NCI-H1436 (cell line): ENCODE results near the gene TEX53.

ENCODE experiments used
- DNase-seq: peaks from one replicate; lab custom pipeline; 2025; lab: John Stamatoyannopoulos, UW

The TEX53 gene

DNA sequence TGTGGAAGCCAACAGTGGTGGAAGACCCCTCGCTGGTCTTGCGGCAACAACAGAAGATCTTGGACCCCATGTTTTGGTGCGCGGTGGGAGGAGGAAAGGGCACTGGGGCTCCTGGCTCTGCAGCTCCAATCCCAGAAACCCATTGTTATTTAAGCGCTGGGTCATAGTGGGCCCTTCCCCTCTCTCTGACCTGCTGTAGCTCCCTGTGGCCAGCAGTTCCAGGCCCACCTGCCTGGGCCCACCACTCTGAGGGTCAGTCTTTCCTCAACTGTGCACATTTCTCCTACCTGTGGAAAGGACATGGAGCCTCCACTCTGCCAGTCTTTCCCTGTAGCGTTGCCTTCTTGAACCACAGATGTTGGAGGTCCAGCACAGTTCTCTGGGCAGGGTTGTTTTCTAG is at the start of gene TEX53:
TSS of gene TEX53 (minus strand) at position 101 of the 400 bp plus-strand sequence. CDS start at position 70, 31 bp downstream.
- no peak for DNase-seq

DNA sequence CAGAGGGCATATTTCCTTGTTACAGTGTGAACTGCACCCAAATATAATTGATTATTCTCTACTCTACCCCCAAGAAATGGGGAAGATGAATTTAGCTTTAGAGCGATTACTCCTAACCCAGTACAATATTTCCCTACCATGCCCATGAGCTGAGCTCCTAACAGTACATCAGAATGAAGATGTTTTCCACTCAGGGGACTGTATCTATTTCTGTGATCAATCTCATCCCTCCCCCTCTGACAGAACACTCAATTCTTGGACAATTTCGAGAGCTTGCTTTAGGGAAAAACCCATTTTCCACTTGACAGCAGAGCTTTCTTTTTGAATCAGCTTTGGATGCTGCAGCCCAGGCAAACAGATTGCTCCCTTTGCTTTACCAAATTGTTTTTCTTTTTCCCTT is 49.1 kb upstream of the TEX53 start:
- no peak for DNase-seq

DNA sequence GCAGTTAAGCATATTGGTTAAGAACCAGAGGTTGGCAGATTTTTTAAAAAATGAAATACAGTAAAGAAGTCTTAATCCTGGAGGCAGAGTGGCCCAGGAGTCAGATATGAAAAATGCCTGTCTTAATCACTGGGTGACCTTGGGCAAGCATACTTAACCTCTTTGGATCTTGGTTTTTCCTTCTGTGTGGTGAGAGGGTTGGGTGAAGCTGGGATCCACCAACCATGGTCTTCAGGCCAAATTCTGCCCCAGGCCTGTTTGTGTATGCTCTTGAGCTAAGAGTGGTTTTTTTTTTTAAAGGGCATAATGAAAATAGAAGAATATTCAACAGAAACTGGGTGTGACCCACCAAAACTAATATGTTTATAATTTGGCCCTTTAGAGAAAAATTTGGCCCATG is 44.4 kb upstream of the TEX53 start:
- no peak for DNase-seq

DNA sequence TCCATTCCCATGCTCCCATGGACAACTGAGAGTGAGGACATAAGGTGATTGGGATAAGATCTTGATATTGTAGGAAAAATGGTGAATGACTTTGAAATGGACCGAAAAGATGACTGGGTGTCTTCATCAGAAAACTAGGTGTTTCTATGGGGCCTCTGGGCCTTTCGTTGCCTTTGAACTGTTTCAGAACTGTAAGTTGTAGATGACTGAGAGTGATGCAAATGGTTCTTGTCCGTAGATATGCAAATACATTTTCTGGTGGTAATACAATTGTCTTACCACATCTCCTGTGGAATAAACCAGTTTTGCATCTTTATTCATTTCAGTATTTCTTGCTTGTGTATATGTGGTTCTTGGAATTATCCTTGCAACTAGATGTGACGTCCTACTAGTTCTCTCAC is 40.3 kb upstream of the TEX53 start:
- no peak for DNase-seq

DNA sequence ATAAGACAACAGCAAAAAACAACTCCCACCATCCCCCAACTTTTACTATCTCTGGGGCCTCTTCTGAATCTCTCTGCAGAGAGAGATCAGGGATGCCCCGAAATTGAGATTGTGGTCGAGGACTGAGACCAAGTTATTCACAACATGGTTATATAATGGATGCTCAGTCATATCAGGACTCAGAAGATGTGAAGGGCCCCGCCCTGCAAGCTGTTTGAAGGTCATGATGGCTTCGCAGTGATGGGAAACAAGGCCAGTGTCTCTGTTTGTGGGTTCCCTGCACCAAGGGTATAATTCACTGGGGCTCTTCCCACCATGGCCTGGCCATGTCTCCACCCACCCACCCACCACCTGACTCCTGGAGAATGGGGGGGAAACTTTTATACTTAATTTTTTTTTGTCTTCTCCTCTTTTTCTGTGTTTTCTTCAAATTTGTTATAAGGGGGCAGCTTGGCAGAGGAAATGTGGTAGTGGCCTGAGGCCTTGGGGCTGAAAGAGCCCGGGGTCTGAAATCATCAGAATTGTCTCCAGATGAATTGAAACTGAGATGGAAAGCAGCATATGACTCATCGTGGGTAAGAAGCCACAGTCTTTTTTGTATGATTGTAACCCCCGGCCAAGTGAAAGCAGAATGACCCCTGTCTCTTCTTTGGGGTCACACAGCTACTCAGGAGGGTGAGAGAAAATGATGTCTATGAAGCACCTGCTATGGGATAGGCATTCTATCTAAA is 39.4 kb upstream of the TEX53 start:
- no peak for DNase-seq

DNA sequence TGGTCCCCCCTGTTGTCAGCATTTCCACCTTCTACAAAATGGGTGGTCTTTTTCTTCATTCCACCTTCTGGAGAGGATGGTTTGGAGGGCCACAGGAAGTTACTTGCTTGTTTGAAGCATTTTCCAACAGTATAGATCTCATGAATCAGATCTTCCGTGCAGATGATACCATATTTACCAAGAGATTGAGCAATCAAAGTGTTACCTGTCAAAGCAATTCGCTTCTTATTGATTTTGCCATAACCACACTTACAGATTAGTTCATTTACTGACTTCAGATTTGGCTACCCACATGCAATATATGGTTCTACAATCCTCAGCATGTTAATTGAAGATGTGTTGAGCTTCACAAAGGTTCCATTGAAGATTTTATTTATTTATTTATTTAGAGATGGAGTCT is 38.3 kb upstream of the TEX53 start:
- no peak for DNase-seq

DNA sequence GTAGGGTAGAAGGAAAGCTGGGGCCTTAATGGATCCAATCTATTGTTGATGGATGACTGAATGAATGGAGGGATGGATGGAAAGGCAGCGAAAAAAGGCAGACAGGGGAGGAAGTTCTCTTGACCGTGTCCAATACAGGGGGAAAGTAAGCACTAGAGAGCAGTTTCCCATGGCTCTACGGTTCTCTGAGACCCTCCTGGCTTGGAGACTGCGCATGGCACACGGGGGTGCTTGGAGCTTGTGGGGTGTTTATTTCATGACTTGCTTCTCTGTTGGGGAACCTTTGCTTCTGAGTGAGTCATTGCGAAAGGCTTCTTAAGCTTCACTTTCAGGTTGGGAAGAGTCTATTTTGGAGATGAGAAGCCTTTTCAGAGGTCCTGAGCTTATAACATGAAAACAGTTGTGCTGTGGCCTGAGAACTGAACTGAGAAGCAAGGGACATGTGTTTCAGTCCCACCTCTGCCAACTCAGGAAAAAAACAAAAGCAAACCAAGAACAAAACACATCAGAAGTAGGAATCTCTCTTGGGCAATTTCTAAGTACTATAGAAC is 37.2 kb upstream of the TEX53 start:
- DNase-seq: no peak

DNA sequence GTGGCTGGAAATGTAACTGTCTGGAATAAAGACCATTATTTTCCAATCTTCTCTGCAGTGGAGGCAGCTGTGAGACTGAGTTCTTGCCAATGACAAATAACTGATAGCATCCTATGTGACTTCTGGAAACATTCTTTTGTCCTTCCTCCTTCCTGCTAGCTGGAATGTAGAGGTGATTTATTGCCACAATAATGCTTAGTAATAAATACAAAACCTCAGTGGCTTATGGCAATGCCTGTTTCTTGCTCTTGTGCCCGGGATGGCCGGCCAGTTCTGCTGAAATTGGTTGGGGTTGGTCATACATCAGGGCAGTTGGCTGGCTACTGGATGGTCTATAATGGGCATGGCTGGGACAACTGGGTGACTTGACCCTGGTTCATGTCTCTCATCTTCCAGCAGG is 36.5 kb upstream of the TEX53 start:
- DNase-seq: no peak

DNA sequence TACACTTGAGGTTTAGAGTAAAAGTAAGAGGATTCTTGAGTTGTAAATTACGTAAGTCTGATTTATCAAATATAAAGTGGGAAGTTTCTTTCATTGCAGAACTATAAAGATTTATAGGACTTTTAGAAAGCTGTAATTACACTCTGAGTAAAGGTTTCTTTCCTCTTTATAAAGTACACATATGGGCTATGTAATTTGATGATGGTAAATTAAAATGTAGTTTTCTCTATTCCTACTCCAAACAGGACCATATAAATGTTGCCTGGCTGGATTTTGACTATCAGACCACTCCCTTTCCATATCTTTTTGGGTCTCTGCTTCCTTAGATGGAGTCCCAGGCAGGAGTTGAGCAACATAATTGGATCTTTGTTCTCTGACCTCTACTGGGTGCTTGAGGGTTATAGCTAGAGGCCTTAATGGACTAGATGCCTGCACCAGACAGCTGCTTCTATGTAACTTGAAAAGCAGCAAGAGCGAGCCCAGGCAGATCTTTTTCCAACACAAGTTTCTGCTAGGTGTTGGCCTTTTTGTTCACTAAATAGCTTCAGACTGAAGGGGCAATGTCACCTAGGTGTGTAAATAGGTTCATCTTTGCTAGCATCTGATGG is 35.7 kb upstream of the TEX53 start:
- DNase-seq: no peak

DNA sequence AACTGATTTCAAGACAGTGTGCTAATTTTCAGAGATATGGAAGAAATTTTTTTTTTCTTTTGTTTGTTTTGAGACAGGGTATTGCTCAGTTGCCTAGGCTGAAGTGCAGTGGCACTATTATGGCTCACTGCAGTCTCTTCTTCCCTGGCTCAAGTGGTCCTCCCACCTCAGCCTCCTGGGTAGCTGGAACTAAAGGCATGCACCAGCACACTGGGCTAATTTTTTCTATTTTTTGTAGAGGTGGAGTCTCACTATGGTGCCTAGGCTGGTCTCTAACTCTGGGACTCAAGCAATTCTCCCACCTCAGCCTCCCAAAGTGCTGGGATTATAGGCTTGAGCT is 34.3 kb upstream of the TEX53 start:
- no peak for DNase-seq

DNA sequence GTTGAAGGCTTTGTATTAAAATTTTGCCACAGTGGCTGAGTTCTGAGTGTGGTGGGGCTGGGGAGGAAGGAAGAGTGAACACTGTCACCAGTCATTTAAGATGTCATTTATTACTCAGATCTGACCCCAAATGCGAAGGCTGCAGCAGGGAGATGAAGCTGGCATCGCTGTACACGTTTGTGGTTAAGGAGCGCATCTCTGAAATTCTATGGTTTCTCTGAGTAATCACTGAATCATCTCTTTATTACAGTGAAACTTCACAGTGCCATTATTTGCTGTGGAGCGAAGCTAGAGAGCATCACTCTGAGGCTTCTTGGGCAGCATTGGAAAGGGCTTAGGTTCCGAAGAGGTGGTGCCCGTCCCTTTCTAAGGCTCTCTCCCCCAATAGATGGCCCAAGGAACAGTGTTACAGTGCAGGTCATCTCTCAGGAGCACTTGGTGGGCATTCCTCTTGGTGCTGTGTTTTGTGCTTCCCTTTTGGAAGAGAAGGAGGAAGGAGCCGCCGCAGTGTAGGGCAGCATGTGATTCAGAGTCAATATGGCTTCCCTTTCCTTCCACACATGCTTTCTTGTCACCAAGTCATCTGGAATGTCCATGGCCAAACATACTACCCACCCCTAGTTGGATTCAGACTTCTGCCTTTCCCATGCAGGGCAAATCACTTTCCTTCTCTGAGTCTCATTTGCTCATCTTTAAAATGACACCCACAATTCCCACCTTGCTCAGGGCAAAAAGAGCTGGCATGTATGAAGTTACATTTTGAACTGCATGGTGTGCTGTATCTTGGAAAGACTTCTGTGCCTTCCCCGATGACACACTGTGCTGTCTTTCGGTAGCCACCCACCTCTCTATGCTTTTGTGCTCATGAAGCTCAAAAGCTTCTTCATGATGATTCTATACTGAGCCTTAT is 33.7 kb upstream of the TEX53 start:
- DNase-seq: no peak

DNA sequence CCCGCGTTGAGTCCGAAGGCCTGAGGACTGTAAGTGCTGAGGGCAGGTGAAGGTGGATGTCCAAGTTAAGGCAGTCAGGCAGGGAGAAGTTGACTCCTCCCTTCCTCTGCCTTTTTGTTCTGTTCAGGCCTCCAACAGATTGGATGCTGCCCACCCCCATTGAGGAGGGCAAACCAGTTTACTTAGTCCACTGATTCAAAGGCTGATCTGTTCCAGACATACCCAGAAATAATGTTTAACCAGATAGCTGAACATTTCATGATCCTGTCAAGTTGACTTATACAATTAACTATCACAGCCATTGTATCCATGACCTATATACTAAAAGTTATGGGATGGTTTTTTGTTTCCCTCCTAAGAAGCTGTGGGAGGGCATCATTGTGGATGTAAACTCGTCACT is 32.7 kb upstream of the TEX53 start:
- DNase-seq: no peak

DNA sequence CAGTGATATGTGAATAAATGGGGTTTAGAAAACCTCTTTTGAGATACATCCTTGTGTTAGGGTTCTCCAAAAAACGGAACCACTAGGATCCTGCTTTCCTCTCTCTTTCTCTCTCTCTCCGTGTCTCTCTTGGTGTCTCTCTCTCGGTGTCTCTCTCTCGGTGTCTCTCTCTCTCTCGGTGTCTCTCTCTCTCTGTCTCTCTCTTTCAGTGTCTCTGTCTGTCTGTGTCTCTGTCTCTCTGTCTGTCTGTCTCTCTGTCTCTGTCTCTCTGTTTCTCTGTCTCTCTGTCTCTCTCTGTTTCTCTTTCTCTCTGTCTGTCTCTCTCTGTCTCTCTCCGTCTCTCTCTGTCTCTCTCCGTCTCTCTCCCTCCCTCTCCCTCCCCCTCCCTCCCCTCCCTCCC is 32.2 kb upstream of the TEX53 start:
- no peak for DNase-seq

DNA sequence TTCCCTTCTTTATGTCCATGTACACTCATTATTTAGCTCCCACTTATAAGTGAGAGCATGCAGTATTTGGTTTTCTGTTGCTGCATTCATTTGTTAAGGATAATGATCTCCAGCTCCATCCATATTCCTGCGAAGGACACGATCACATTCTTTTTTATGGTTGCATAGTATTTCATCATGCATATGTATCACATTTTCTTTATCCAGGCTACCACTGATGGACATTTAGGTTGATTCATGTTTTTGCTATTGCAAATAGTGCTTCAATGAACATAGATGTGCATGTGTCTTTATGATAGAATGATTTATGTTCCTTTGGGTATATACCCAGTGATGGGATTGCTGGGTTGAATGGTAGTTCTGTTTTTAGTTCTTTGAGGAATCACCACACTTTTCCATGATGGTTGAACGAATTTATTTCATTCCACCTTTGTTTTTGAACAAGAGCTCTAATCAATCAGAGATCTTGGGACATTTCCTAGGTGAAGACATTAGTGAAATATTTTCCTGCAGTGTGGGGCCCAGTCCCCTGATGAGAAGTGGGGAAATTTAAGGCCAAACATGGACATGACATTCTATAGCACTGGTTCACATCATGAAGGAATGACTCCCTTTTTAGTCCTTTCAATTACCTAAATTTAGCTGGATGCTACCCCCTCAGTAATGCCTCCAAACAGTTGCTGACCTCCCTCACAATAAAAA is 31.5 kb upstream of the TEX53 start:
- DNase-seq: no peak

DNA sequence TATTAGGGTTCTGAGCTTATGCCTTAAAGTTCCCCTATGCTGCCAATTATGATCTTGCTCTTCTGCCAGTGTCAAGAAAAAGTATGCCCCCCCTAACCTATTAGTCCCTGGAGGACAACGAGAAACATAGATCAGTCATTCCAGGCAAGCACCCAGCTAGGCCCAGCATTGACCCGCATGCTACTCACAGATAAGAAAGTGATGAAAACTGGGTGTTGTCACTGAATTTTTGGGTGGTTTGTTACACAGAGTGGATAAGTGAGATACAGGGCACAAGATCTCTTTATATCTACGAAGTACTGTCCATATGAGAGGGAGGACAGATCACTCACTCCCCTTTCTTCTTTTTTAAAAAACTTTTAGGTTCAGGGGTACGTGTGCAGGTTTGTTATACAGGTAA is 30.8 kb upstream of the TEX53 start:
- no peak for DNase-seq

DNA sequence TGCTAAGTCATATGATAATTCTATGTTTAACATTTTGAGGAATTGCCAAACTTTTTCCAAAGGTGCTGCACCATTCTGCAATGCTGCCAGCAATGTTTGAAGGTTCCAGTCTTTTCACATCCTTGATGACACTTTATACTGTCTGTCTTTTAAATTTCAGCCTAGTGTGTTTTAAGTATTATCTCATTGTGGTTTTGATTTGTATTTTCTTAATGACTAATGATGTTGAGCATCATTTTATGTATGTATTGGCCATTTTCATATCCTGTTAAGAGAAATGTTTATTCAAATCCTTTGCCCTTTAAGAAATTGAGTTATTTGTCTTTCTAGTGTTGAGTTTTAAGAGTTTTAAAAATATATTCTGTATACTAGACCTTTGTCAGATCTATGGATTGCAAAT is 29.4 kb upstream of the TEX53 start:
- DNase-seq: no peak

DNA sequence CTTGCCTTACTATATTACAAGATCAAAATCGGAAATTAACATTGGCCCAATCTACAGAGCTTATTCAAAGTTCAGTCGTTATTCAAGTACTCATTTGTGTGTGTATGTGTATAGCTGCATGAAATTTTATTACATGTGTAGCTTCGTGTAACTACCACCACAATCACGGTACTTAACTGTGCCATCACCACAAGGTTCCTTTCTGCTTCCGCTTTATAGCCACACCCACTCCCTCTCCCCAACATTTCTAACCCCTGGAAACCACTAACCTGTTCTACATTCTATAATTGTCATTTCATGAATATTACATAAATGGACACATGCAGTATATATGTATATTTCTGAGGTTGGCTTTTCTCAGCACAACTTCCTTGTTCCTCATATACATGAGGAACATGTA is 28.3 kb upstream of the TEX53 start:
- no peak for DNase-seq

DNA sequence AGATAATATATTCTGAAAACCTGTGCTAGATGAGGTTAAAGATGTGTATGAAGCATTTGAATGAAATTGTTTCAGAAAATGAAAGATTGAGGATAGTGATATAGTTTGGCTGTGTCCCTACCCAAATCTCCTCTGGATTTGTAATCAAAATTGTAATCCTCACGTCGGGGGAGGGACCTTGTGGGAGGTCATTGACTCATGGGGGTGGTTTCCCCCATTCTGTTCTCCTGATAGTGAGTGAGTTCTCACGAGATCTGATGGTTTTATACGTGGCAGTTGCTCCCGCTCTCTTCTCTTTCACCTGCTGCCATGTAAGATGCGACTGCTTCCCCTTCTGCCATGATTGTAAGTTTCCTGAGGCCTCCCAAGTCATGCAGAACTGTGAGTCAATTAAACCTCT is 26.4 kb upstream of the TEX53 start:
- no peak for DNase-seq

DNA sequence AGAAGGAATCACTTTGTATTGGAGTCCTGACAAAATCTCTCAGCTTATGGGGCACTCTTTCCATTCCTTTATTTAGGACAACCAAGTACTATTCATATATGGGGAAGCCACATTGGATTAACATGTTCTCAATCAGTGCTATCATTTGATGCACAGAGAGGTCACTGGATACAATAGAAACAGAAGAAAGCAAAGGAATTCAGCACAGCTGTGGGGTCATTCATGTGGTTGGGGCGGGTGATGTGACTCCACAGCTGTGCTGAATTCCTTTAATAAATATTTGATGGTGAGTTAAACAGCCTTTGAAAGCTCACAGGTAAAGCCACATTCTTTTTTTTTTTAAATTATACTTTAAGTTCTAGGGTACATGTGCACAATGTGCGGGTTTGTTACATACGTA is 25.2 kb upstream of the TEX53 start:
- DNase-seq: no peak

DNA sequence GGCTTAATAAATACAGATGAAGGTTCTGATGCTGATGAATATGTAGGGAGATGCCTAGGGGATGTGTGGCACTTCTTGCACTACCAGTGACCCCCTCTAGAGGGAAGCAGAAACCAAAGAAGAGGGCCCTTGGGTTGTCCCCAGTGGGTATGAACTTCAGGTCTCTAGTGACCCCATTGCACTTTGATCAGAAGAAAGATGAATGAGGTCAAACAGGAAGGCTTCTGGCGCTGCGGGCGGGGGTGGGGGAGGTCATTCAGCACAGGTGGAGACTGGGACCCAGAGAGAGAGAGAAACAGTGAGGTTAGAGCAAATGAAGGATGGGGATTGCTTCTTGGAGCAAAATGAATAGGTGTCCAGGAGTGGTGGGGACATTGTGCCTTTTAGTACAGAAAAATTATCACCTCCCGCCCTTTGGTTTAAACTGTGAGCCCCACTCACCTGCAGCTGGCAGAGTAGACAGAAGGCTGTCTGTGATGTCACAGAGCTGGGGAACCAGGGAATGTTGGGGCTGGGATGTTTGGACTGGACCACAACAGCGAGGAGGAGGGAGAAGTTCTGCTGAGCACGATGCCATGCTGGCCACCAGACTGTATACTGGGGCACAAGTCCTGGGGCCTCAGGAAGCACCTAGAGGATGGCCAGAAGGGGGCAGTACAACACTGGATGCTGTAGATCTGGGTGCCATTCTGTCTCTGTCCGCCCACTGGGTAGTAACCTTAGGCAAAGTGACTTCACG is 24.2 kb upstream of the TEX53 start, which contains the start of gene TEX48:
TSS of gene TEX48 (minus strand) at position 599 of the 739 bp plus-strand sequence. CDS start 10,469 bp downstream, outside the sequence.
- peak; percentile 30 for DNase-seq

DNA sequence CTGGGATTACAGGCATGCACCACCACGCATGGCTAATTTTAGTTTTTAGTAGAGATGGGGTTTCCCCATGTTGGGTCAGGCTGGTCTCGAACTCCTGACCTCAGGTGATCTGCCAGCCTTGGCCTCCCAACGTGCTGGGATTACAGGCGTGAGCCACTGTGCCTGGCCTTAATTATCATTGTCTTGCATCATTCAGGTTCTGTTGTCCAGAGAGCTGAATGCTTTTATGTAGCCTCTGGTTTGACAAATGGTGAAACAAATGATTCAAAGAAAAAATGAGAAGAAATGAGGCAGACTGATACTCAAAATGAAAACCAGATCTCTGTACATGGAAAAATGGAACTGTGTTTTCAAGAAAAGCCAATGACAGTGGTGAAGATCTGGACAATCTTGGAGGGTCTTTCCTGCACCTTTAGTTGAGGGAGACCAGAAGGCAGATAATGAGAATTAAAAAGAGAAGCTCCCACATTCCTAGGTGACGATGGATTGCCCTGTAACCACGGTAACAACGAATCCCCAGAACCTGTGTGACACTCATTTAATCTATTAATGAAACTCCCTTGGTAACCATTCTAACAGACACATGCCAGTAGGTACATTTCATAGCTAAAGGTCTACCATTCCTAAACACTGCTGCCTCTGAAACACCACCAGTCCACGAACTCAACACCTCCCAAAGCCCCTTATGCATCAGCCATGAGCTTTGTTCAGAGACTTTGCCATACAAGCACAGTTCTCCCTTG is 22.8 kb upstream of the TEX53 start:
- no peak for DNase-seq
